Brain microvascular endothelial cell (primary cell): Measurements from ENCODE around the gene SEL1L3.

ENCODE experiments used
- DNase-seq: peaks from one replicate; pipeline ENCODE4 v3.0.0-alpha.2; 2020
- H3K27ac ChIP-seq: fragments of 250-450 bp; sonication (Bioruptor Pico); 2 replicates; pipeline ENCODE4 v1.5.1; 2020; ENCODE audit warnings: mild to moderate bottlenecking, moderate library complexity
- H3K27me3 ChIP-seq: fragments of 250-450 bp; sonication (Bioruptor Pico); replicated peaks from 2 replicates; pipeline ENCODE4 v1.5.1; 2020; ENCODE audit warnings: mild to moderate bottlenecking
- H3K36me3 ChIP-seq: fragments of 250-450 bp; sonication (Bioruptor Pico); replicated peaks from 2 replicates; pipeline ENCODE4 v1.5.1; 2020; ENCODE audit warnings: mild to moderate bottlenecking
- H3K4me3 ChIP-seq: 2 replicates; pipeline ENCODE4 v1.5.1; 2011; ENCODE audit warnings: low read depth, mild to moderate bottlenecking, control low read depth, low read length, moderate library complexity
- in situ Hi-C: cut with HindIII; loops from 2 replicates; pipeline ENCODE4 v1.10.0; 2017; ENCODE audit warnings: low sequenced_read_pairs, low pct_ligation_motif_present
- TF ChIP-seq, protein P1 (sequence below): IDR thresholded peaks from 2 replicates; pipeline ENCODE4 v1.5.1; 2011; ENCODE audit warnings: low read depth, mild to moderate bottlenecking, moderate library complexity, low read length, control low read depth, inconsistent platforms; ENCODE audit errors: missing control alignments

SEL1L3 gene

DNA sequence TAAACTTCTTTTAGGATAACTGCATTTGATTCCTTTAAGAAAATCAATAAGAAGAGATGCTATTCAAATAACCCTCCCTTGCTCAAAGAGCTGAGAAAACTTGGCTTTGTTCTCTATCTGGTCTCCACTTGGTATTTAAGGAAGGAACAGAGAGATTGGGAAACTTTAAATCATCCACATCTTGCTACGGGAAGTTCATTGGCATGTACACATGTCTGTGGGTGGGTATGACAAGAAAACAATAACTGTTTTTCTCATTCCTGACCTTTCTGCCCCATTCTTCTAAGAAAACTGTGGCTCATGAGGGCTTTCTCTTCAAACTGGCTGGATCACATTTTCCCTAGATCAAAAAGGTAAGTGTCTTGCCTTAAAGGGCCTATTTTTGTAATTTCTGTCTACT is 6.0 kb downstream of the SEL1L3 start:
- in situ Hi-C loops = no loop called here
- DNase-seq = no peak
- H3K36me3 ChIP-seq = no peaks in the 10 kb centered on the region
- TF ChIP-seq, protein P1, sequence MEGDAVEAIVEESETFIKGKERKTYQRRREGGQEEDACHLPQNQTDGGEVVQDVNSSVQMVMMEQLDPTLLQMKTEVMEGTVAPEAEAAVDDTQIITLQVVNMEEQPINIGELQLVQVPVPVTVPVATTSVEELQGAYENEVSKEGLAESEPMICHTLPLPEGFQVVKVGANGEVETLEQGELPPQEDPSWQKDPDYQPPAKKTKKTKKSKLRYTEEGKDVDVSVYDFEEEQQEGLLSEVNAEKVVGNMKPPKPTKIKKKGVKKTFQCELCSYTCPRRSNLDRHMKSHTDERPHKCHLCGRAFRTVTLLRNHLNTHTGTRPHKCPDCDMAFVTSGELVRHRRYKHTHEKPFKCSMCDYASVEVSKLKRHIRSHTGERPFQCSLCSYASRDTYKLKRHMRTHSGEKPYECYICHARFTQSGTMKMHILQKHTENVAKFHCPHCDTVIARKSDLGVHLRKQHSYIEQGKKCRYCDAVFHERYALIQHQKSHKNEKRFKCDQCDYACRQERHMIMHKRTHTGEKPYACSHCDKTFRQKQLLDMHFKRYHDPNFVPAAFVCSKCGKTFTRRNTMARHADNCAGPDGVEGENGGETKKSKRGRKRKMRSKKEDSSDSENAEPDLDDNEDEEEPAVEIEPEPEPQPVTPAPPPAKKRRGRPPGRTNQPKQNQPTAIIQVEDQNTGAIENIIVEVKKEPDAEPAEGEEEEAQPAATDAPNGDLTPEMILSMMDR = no peak
- H3K4me3 ChIP-seq = no peak overlapping the region
- no peak overlapping the region for H3K27ac ChIP-seq
- no peaks in the 10 kb centered on the region for H3K27me3 ChIP-seq

DNA sequence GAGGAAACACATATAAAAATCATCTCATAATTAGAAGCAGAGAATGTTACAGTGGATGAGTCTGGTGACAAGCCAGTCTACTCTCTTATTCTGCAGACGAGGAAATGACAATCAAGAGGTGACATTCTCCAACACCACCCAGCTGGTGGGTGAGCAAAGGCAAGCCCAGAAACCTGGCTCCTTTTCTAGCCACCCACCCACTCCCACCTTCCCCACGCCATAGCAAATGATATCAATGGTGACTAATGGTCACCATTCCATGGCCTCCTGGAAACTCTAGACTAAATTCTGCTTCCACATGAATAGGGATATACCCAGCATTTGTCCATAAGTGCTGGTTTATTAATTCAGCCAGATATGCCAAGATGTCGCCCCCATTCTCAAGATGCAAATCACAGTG is 10.7 kb downstream of the SEL1L3 start:
- TF ChIP-seq, protein P1 = no peak
- no peak for DNase-seq
- H3K27me3 ChIP-seq = no peaks in the 10 kb centered on the region
- H3K4me3 ChIP-seq = no peak overlapping the region
- H3K36me3 ChIP-seq = no peaks in the 10 kb centered on the region
- in situ Hi-C loops = no loop called here
- H3K27ac ChIP-seq = no peak overlapping the region

DNA sequence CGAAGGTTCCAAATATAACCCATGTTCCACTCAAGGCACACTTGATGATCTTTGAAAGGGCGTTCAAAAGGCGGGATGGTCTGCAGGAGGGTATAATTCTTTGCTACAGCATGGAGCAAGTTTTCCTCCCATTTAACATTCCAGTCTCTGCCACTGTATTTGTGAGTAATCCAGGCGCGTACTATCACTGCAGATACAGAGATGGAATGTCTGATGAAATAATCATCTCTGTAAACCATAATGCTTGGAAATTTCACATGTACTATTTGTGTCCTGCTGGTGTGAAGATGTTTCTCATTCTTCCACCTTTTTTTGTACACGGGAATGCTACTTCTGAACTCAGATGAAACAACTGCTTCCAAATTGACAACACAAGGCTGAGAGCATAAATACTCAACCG is 15.5 kb downstream of the SEL1L3 start:
- H3K36me3 ChIP-seq = no peaks in the 10 kb centered on the region
- no peaks in the 10 kb centered on the region for H3K27me3 ChIP-seq
- H3K4me3 ChIP-seq = no peak overlapping the region
- TF ChIP-seq, protein P1 = no peak
- in situ Hi-C loops = no loop called here
- DNase-seq = peak; percentile 20
- H3K27ac ChIP-seq = no peak overlapping the region

DNA sequence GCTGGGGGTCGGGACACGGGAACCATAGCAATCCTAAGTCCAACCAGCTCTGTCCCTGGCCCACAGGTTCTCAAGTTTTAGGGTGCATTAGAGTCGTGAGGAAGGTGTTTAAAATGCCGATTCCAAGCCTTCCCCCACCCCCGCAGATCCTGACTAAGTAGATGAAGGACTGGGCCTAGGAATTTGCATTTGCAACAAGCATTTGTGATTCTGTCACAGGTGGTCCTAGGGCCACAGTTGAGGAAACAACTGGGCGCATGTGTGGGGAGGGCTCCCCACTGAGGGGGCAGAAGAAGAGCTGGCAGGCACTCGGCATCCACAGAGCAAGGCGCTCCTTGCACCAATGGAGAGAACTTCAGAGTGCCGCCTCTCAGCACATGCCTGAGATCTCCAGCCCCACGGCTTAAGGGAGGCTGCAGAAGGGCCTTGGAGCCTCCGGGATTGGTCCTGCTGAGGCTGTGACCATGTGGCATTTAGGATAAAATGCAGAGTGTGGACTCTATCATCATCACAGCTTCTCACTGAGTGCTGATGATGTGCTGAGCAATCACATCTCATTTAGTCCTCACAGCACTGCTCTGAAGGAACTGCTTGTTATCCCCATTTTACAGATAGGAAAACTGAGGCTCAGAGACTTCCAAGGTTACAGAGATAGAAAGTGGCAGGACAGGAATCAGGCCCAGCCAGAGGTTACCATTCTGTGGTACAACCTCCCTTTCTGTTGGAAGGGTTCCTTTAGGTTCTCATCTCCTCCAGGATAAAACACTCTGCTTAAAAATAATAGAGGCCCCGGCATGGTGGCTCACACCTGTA is 16.7 kb downstream of the SEL1L3 start:
- Histone ChIP-seq H3K27me3 (no peaks in the 10 kb centered on the region), H3K36me3 (no peaks in the 10 kb centered on the region), H3K4me3 (no peak overlapping the region), H3K27ac (no peak overlapping the region)
- DNase-seq = no peak
- in situ Hi-C loops = no loop called here
- TF ChIP-seq, protein P1 = no peak

DNA sequence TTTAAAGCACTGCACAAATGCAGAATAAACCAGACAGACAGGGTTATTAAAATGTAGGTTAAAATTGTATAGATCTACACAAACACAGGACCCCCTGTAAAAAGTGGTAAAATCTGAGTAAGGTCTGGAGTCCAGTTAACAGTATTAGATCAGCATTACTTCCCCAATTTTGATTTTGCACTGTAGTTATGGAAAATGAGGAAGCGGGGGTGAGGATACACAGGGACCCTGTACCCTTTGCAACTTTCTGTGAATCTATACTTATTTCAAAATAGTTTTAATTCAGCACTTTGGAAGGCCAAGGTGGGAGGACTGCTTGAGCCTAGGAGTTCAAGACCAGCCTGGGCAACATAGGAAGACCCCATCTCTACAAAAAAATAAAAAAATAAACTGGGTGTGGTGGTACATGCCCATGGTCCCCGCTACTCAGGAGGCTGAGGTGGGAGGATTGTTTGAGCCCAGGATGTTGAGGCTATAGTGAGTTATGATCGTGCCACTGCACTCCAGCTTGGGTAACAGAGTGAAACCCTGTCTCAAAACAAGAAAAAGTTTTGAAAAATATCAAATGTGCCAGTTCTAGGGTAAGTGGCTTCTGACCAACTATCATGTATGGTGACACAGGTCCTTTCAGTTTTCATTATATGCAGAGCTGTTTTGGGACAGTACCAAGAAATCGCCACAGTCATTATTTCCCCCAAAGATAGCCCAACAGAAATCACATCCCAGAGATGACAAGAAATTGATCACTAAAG is 17.7 kb downstream of the SEL1L3 start:
- in situ Hi-C loops = no loop called here

More for the DNA sequence above, 17.7 kb downstream of the SEL1L3 start:
- Histone ChIP-seq H3K27ac (no peak overlapping the region), H3K36me3 (no peaks in the 10 kb centered on the region), H3K27me3 (no peaks in the 10 kb centered on the region), H3K4me3 (no peak overlapping the region)
- no peak for DNase-seq
- TF ChIP-seq, protein P1 = no peak
